Spleen (tissue), 11 donors: ENCODE data around the gene LRIG1. TPM values are rescaled to one million over a fixed set of nuclear protein-coding genes. Genes with fewer than 3 reads are reported as not detected.

Experiments
- DNase-seq: peaks from one replicate; pipeline ENCODE4 v3.0.0-alpha.2; 2020
- H3K27ac ChIP-seq, 8 donors: fragments of 200-600 bp; sonication (generic) in 7 of 8; 1 replicate in 4 of 8; 2 replicates in 4 of 8; pipeline versions ENCODE4 v1.5.0 to v1.8.0; 2016 to 2021; ENCODE audit warnings: inconsistent platforms in 4 of 8, mild to moderate bottlenecking in 4 of 8, moderate library complexity in 1 of 8
- H3K27me3 ChIP-seq, 7 donors: fragments of 200-600 bp; sonication (generic) in 6 of 7; replicated peaks in 1 of 7; 1 replicate in 4 of 7; 2 replicates in 3 of 7; pipeline versions ENCODE4 v1.5.0 to v1.8.0; 2016 to 2021; ENCODE audit warnings: inconsistent platforms in 3 of 7, mild to moderate bottlenecking in 1 of 7
- H3K36me3 ChIP-seq, 6 donors: fragments of 200-600 bp; sonication (generic) in 5 of 6; 1 replicate in 4 of 6; 2 replicates in 2 of 6; pipeline versions ENCODE4 v1.5.0 to v1.8.0; 2016 to 2021; ENCODE audit warnings: inconsistent platforms in 2 of 6
- H3K4me1 ChIP-seq, 6 donors: fragments of 200-600 bp; sonication (generic) in 5 of 6; 1 replicate in 3 of 6; 2 replicates in 3 of 6; pipeline versions ENCODE4 v1.5.0 to v1.8.0; 2016 to 2021; ENCODE audit warnings: inconsistent platforms in 3 of 6
- H3K4me3 ChIP-seq, 8 donors: fragments of 200-600 bp; sonication (generic) in 7 of 8; 1 replicate in 4 of 8; 2 replicates in 4 of 8; pipeline versions ENCODE4 v1.5.0 to v1.8.0; 2016 to 2021; ENCODE audit warnings: inconsistent platforms in 4 of 8, mild to moderate bottlenecking in 4 of 8, moderate library complexity in 2 of 8
- H3K9me3 ChIP-seq, 8 donors: fragments of 200-600 bp; sonication (generic) in 7 of 8; 1 replicate in 4 of 8; 2 replicates in 4 of 8; pipeline versions ENCODE4 v1.5.0 to v1.8.0; 2016 to 2021; ENCODE audit warnings: inconsistent platforms in 4 of 8
- CTCF ChIP-seq, 11 experiments: fragments of 200-600 bp in 7 of 11; fragments of 450-650 bp in 4 of 11; sonication (generic) in 4 of 11; IDR thresholded peaks in 8 of 11; conservative IDR thresholded peaks in 3 of 11; 1 replicate in 7 of 11; 2 replicates in 4 of 11; pipeline versions ENCODE4 v1.4.0 to v1.8.0; 2016 to 2021; ENCODE audit warnings: antibody characterized with exemption in 11 of 11, inconsistent platforms in 4 of 11, mild to moderate bottlenecking in 1 of 11
- POLR2A ChIP-seq, 3 donors: fragments of 450-650 bp; IDR thresholded peaks; one replicate each; pipeline ENCODE4 v1.5.1; 2017; ENCODE audit warnings: antibody characterized with exemption in 3 of 3, mild to moderate bottlenecking in 1 of 3
- POLR2AphosphoS5 ChIP-seq, 3 donors: sonication (generic); formaldehyde crosslinking; IDR thresholded peaks; one replicate each; pipeline ENCODE4 v1.5.1; 2017; ENCODE audit warnings: antibody characterized with exemption in 3 of 3
- WGBS, 5 donors: extraction: QIAGEN DNeasy Blood & Tissue Kit in 3 of 5; methylation state at CpG; one replicate each; pipeline versions ENCODE4 v1.1.5 to v1.1.7; 2013 to 2018; 5-methylcytosine and 5-hydroxymethylcytosine counted together
- intact Hi-C: fragments of 100-400 bp; cut with DNase I; formaldehyde crosslinking; loops from one replicate; pipeline ENCODE4 v1.15.0; 2023; ENCODE audit warnings: low total_unique reads
- polyA plus RNA-seq, 3 donors: library from polyadenylated mRNA; stranded (reverse); fragments of 200-250 nt; gene quantifications; one replicate each; pipeline ENCODE4 v1.2.1, GENCODE V29; 2013
- total RNA-seq, 7 donors: library from RNA; depleted of rRNA in 3 of 7; stranded (reverse); fragments of >200 nt in 3 of 7; fragmentation: NEBNext Ultra II Directional in 4 of 7; extraction: Animal tissue kit (Norgen Biotek cat#: 25700) in 4 of 7; gene quantifications; one replicate each; pipeline versions ENCODE4 v1.1.0 to v1.2.1, GENCODE V29; 2016 to 2021
- donor health status: healthy with polysubstance abuse.
- donor health status: DM: no; HTN: no; CAD: no; lungs with moderate emphysema.
- donor health status: DM: no; HTN: no; CAD: no.
- donor health status: Bipolar disorder and iron deficiency.
- donor health status: healthy.
- donor health status: DM: no; HTN: no; CAD: no.
- donor health status: DM: yes; HTN: yes; CAD: no.

The LRIG1 gene
- total and polyA plus RNA-seq, 10 donors = 5.9 to 19.7 (median 11.9) TPM

- TF ChIP-seq POLR2A (IDR thresholded peaks at IDR 0.05) = no peak
- TF ChIP-seq CTCF (IDR thresholded peaks at IDR 0.05 in 8 of 11, conservative IDR thresholded peaks at IDR 0.05 in 3 of 11) = no peak
- TF ChIP-seq POLR2AphosphoS5 (IDR thresholded peaks at IDR 0.05) = no peak
- H3K27ac ChIP-seq = no peak overlapping the region
- H3K36me3 ChIP-seq = peaks cover 0 to 96% (median 39%) of the 10 kb centered on the region in 6 donors
- H3K4me1 ChIP-seq = no peaks in the 10 kb centered on the region
- no peak overlapping the region for H3K4me3 ChIP-seq
- H3K27me3 ChIP-seq = no peaks in the 10 kb centered on the region
- DNase-seq = no peak
- H3K9me3 ChIP-seq = no peaks in the 10 kb centered on the region
- intact Hi-C loops = loop anchor here (10.0 kb wide), 1 partner anchor 102 kb away; no protein-coding TSS in a partner anchor
- WGBS, 5 donors = 78 to 94% (median 81%) methylated on average over 2 of the region's 2 CpGs
Measured at GRCh38 chr3:66376568-66376967, 124.3 kb downstream of the LRIG1 start.

GRCh38 chr3:66372681-66373350 is 128.0 kb downstream of the LRIG1 start:
- Histone ChIP-seq H3K4me3 (no peak overlapping the region), H3K27me3 (no peaks in the 10 kb centered on the region), H3K36me3 (peaks cover 0 to 82% (median 6%) of the 10 kb centered on the region in 6 donors), H3K4me1 (no peaks in the 10 kb centered on the region), H3K27ac (no peak overlapping the region), H3K9me3 (no peaks in the 10 kb centered on the region)
- intact Hi-C loops = loop anchor here (10.0 kb wide), 1 partner anchor 98 kb away; no protein-coding TSS in a partner anchor
- WGBS, 5 donors = 88 to 93% (median 91%) methylated on average over 18 of the region's 18 CpGs
- no peak for DNase-seq
- TF ChIP-seq CTCF (IDR thresholded peaks at IDR 0.05 in 8 of 11, conservative IDR thresholded peaks at IDR 0.05 in 3 of 11) (peak in 3 of 11 experiments; percentile 13 to 24 (median 17)), POLR2A (IDR thresholded peaks at IDR 0.05) (no peak), POLR2AphosphoS5 (IDR thresholded peaks at IDR 0.05) (no peak)

GRCh38 chr3:66371432-66371831 is 129.4 kb downstream of the LRIG1 start:
- intact Hi-C loops = loop anchor here (10.0 kb wide), 1 partner anchor 97 kb away; no protein-coding TSS in a partner anchor
- Histone ChIP-seq H3K27me3 (no peaks in the 10 kb centered on the region), H3K9me3 (no peaks in the 10 kb centered on the region), H3K36me3 (peaks cover 0 to 69% (median 2%) of the 10 kb centered on the region in 6 donors), H3K27ac (no peak overlapping the region), H3K4me3 (no peak overlapping the region), H3K4me1 (no peaks in the 10 kb centered on the region)
- 88 to 96% (median 92%) methylated on average over 7 of the region's 7 CpGs for WGBS, 5 donors
- TF ChIP-seq CTCF (IDR thresholded peaks at IDR 0.05 in 8 of 11, conservative IDR thresholded peaks at IDR 0.05 in 3 of 11) (no peak), POLR2AphosphoS5 (IDR thresholded peaks at IDR 0.05) (no peak), POLR2A (IDR thresholded peaks at IDR 0.05) (no peak)
- no peak for DNase-seq

DNA sequence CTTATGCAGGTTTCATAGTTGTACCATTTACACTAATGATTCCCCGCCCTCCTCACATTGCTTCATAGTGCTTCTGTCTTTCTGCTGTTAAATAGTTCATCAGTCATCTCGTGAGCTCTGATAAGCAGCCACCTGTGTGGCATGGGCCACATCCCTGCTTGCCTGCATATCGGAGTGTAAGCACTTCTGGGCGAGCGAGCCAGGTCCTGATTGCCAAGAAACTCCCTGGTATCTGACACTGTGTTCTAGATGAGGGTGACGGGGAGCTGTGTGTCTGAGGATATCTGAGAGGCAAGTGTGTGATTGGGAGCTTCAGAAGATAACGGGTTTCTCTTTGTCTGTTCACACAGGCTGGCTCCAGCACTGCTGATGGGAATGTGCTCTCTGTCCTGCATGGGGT is 130.6 kb downstream of the LRIG1 start:
- no peaks in the 10 kb centered on the region for H3K4me1 ChIP-seq
- no peaks in the 10 kb centered on the region for H3K27me3 ChIP-seq
- H3K4me3 ChIP-seq = no peak overlapping the region
- 87 to 98% (median 90%) methylated on average over 7 of the region's 7 CpGs for WGBS, 5 donors
- no peaks in the 10 kb centered on the region for H3K9me3 ChIP-seq
- H3K27ac ChIP-seq = no peak overlapping the region
- intact Hi-C loops = loop anchor here (10.0 kb wide), 1 partner anchor 95 kb away; no protein-coding TSS in a partner anchor
- DNase-seq = no peak
- peaks cover 0 to 56% (median 1%) of the 10 kb centered on the region in 6 donors for H3K36me3 ChIP-seq
- no peak for TF ChIP-seq POLR2AphosphoS5 (IDR thresholded peaks at IDR 0.05)
- no peak for TF ChIP-seq POLR2A (IDR thresholded peaks at IDR 0.05)
- no peak for TF ChIP-seq CTCF (IDR thresholded peaks at IDR 0.05 in 8 of 11, conservative IDR thresholded peaks at IDR 0.05 in 3 of 11)
